ENCODE measurements around the gene SLC41A3.

- TF ChIP-seq, protein P1, sequence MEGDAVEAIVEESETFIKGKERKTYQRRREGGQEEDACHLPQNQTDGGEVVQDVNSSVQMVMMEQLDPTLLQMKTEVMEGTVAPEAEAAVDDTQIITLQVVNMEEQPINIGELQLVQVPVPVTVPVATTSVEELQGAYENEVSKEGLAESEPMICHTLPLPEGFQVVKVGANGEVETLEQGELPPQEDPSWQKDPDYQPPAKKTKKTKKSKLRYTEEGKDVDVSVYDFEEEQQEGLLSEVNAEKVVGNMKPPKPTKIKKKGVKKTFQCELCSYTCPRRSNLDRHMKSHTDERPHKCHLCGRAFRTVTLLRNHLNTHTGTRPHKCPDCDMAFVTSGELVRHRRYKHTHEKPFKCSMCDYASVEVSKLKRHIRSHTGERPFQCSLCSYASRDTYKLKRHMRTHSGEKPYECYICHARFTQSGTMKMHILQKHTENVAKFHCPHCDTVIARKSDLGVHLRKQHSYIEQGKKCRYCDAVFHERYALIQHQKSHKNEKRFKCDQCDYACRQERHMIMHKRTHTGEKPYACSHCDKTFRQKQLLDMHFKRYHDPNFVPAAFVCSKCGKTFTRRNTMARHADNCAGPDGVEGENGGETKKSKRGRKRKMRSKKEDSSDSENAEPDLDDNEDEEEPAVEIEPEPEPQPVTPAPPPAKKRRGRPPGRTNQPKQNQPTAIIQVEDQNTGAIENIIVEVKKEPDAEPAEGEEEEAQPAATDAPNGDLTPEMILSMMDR (IDR thresholded peaks at IDR 0.05) = no peak
- no peak for TF ChIP-seq EP300 (IDR thresholded peaks at IDR 0.05)
Observed at GRCh38 chr3:126026277-126026751, 57.6 kb downstream of the SLC41A3 start.
